Activated T-helper 1 cell treated with Interleukin-2 at 50 U/mL for 16 hours (primary cell): ENCODE measurements around the gene NBPF10.
"Not testable (repeated sequence)": the region's sequence is repeated elsewhere in the genome, so short reads cannot be mapped to it uniquely, and the experiment has no call there.

Experiments
- DNase-seq: peaks from one replicate; pipeline ENCODE4 v3.0.0-alpha.2; 2020; ENCODE audit warnings: low read depth

Gene NBPF10, protein sequence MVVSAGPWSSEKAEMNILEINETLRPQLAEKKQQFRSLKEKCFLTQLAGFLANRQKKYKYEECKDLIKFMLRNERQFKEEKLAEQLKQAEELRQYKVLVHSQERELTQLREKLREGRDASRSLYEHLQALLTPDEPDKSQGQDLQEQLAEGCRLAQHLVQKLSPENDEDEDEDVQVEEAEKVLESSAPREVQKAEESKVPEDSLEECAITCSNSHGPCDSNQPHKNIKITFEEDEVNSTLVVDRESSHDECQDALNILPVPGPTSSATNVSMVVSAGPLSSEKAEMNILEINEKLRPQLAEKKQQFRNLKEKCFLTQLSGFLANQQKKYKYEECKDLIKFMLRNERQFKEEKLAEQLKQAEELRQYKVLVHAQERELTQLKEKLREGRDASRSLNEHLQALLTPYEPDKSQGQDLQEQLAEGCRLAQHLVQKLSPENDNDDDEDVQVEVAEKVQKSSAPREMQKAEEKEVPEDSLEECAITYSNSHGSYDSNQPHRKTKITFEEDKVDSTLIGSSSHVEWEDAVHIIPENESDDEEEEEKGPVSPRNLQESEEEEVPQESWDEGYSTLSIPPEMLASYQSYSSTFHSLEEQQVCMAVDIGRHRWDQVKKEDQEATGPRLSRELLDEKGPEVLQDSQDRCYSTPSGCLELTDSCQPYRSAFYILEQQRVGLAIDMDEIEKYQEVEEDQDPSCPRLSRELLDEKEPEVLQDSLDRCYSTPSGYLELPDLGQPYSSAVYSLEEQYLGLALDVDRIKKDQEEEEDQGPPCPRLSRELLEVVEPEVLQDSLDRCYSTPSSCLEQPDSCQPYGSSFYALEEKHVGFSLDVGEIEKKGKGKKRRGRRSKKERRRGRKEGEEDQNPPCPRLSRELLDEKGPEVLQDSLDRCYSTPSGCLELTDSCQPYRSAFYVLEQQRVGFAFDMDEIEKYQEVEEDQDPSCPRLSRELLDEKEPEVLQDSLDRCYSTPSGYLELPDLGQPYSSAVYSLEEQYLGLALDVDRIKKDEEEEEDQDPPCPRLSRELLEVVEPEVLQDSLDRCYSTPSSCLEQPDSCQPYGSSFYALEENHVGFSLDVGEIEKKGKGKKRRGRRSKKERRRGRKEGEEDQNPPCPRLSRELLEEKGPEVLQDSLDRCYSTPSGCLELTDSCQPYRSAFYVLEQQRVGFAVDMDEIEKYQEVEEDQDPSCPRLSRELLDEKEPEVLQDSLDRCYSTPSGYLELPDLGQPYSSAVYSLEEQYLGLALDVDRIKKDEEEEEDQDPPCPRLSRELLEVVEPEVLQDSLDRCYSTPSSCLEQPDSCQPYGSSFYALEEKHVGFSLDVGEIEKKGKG (N-terminal part only)

DNA sequence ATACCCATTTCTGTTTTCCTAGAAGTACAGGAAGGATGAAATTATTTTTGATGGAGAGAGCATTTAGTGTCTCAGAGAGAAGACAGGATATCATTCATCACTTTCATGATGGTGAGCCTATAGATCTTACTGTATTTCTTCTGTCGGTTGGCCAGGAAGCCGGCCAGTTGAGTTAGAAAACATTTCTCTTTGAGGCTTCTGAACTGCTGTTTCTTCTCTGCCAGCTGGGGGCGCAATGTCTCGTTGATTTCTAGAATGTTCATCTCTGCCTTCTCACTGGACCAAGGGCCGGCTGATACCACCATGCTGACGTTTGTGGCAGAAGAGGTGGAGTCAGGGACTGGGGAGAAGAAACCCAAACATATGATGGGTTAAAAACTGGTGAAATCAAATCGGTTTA, at the start of gene NBPF10:
Gene NBPF10 (minus strand): TSS at position 340 of the 400 bp plus-strand sequence. CDS start 35 bp downstream, at position 305.
- not testable (repeated sequence) for DNase-seq

DNA sequence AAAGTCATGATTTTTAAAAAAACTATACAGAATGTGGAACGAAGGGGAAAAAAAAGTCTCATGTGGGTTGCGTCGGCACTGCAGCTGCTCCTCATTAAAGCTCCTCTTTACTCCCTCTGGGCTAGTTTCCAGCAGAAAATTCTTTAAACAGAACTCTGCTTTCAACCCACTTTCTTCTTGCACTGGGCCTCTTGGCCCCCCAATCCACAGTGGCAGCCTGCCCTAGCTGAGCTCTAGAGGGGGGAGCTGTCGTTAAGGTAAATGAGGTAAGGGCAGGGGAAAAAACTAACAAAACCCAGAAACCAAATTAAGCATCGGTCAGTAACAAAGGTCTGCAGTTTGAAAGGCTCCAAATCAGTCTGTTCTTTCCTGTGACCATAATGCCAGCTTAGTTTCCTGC, 29.9 kb upstream of the NBPF10 start:
- DNase-seq, result not testable (repeated sequence)

DNA sequence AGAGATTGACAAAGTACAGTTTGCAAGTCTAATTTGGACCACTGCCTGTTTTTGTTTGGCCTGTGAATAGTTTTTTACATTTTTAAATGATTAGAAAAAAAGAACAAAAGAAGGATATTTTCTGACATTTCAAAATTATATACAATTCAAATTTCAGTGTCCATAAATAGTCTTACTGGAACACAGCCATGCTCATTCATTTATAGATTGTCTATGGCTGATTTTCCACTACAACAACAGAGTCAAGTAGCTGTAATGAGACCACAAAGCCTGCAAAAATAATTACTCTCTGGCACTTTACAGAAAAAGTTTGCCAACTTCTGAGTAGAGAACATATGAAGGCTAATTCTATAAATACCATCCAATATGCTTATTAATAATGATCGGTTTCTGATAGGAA, 23.1 kb upstream of the NBPF10 start:
- not testable (repeated sequence) for DNase-seq

DNA sequence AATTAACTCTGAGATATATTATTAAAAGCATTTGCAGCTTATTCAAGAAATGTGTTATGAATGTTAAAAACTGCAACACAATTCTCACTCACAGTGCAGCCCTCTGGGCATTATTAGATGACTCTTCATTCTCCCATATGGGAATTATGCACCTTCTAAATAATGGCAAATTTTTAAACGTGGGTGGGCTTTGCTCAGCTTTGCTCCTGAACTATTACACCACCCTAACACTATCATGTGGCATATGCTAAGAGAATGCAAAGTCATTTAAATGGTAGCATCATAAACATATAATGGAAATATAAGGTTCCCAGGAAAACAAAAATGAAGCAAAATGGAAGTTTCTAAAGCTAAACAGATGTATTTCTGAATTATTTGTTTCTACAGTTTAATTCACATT, 22.7 kb upstream of the NBPF10 start:
- DNase-seq, result not testable (repeated sequence)
